ENCODE measurements around the gene FAM177B.
"Not testable (repeated sequence)": the region's sequence is repeated elsewhere in the genome, so short reads cannot be mapped to it uniquely, and the experiment has no call there.

The FAM177B gene

GRCh38 chr1:222741630-222742457 is 4.8 kb downstream of the FAM177B start:
- DNase-seq: not testable (repeated sequence)

GRCh38 chr1:222749927-222750326 is 12.9 kb downstream of the FAM177B start:
- DNase-seq: no peak

- DNase-seq: no peak
Measured at GRCh38 chr1:222750651-222751050, 13.6 kb downstream of the FAM177B start.

- DNase-seq: no peak
Measured at GRCh38 chr1:222751255-222751654, 14.3 kb downstream of the FAM177B start.

GRCh38 chr1:222754366-222755139 is 17.6 kb downstream of the FAM177B start:
- DNase-seq: peak; percentile 82

- no peak for DNase-seq
Measured at GRCh38 chr1:222757646-222758268, 20.8 kb downstream of the FAM177B start.

- DNase-seq: no peak
Measured at GRCh38 chr1:222759451-222760035, 22.5 kb downstream of the FAM177B start.

- no peak for DNase-seq
Measured at GRCh38 chr1:222761083-222761482, 24.1 kb downstream of the FAM177B start.

- not testable (repeated sequence) for DNase-seq
Measured at GRCh38 chr1:222762178-222762577, 25.2 kb downstream of the FAM177B start.

- DNase-seq: no peak
Measured at GRCh38 chr1:222767152-222767571, 30.2 kb downstream of the FAM177B start.

GRCh38 chr1:222768592-222768991 is 31.6 kb downstream of the FAM177B start:
- no peak for DNase-seq

GRCh38 chr1:222769181-222769580 is 32.2 kb downstream of the FAM177B start:
- no peak for DNase-seq

- DNase-seq: no peak
Measured at GRCh38 chr1:222769971-222770620, 33.1 kb downstream of the FAM177B start.

GRCh38 chr1:222772996-222773379 is 36.0 kb downstream of the FAM177B start:
- no peak for DNase-seq

GRCh38 chr1:222777463-222777862 is 40.5 kb downstream of the FAM177B start:
- no peak for DNase-seq

- no peak for DNase-seq
Measured at GRCh38 chr1:222777977-222778376, 41.0 kb downstream of the FAM177B start.

- no peak for DNase-seq
Measured at GRCh38 chr1:222781251-222781650, 44.2 kb downstream of the FAM177B start.

GRCh38 chr1:222783051-222783450 is 46.0 kb downstream of the FAM177B start:
- DNase-seq: no peak

GRCh38 chr1:222784371-222784770 is 47.4 kb downstream of the FAM177B start:
- DNase-seq: no peak

- no peak for DNase-seq
Measured at GRCh38 chr1:222784916-222785315, 47.9 kb downstream of the FAM177B start.

GRCh38 chr1:222785529-222785928 is 48.5 kb downstream of the FAM177B start:
- DNase-seq: no peak

- no peak for DNase-seq
Measured at GRCh38 chr1:222786121-222786520, 49.1 kb downstream of the FAM177B start.

- no peak for DNase-seq
Measured at GRCh38 chr1:222787729-222788128, 50.7 kb downstream of the FAM177B start.

Measured in fibroblast of skin of right quadriceps (primary cell).